HG03439 (cell line): ENCODE measurements around the gene ENPP6.
"Not testable (repeated sequence)": the region's sequence is repeated elsewhere in the genome, so short reads cannot be mapped to it uniquely, and the experiment has no call there.

ENCODE experiments used
- ATAC-seq: cut with Tn5 transposase; IDR thresholded peaks from one replicate; pipeline ENCODE4 v1.9.1; 2021; ENCODE audit warnings: mild to moderate bottlenecking, moderate library complexity; ENCODE audit not compliant: unreplicated experiment

The ENPP6 gene

GRCh38 chr4:184237612-184238011 is 19.9 kb upstream of the ENPP6 start:
- no peak for ATAC-seq

GRCh38 chr4:184235526-184235925 is 17.9 kb upstream of the ENPP6 start:
- ATAC-seq = no peak

GRCh38 chr4:184234155-184234554 is 16.5 kb upstream of the ENPP6 start:
- no peak for ATAC-seq

GRCh38 chr4:184232975-184233374 is 15.3 kb upstream of the ENPP6 start:
- ATAC-seq = no peak

- ATAC-seq = no peak
Observed at GRCh38 chr4:184232202-184232601, 14.5 kb upstream of the ENPP6 start.

- no peak for ATAC-seq
Observed at GRCh38 chr4:184231573-184231972, 13.9 kb upstream of the ENPP6 start.

GRCh38 chr4:184228056-184228705 is 10.5 kb upstream of the ENPP6 start:
- ATAC-seq = no peak

- no peak for ATAC-seq
Observed at GRCh38 chr4:184216515-184216914, 1.2 kb downstream of the ENPP6 start.

- ATAC-seq = no peak
Observed at GRCh38 chr4:184215709-184216328, 1.9 kb downstream of the ENPP6 start.

GRCh38 chr4:184214931-184215330 is 2.7 kb downstream of the ENPP6 start:
- ATAC-seq = no peak

GRCh38 chr4:184207734-184208607 is 9.7 kb downstream of the ENPP6 start:
- not testable (repeated sequence) for ATAC-seq

- no peak for ATAC-seq
Observed at GRCh38 chr4:184205243-184205642, 12.4 kb downstream of the ENPP6 start.

GRCh38 chr4:184203300-184203699 is 14.4 kb downstream of the ENPP6 start:
- no peak for ATAC-seq

GRCh38 chr4:184201179-184201578 is 16.5 kb downstream of the ENPP6 start:
- no peak for ATAC-seq

GRCh38 chr4:184200296-184200695 is 17.4 kb downstream of the ENPP6 start:
- ATAC-seq = no peak

- ATAC-seq = no peak
Observed at GRCh38 chr4:184199780-184200179, 17.9 kb downstream of the ENPP6 start.

- no peak for ATAC-seq
Observed at GRCh38 chr4:184198190-184198589, 19.5 kb downstream of the ENPP6 start.

GRCh38 chr4:184197536-184198082 is 20.1 kb downstream of the ENPP6 start:
- ATAC-seq = no peak

- no peak for ATAC-seq
Observed at GRCh38 chr4:184196730-184197385, 20.8 kb downstream of the ENPP6 start.

- ATAC-seq = no peak
Observed at GRCh38 chr4:184193556-184194525, 23.8 kb downstream of the ENPP6 start.
